GM21381 (cell line): Measurements from ENCODE around the gene MARCHF9.

Experiments
- ATAC-seq: cut with Tn5 transposase; IDR thresholded peaks from one replicate; pipeline ENCODE4 v1.9.1; 2021; ENCODE audit warnings: mild to moderate bottlenecking, moderate library complexity; ENCODE audit not compliant: unreplicated experiment

MARCHF9 gene

DNA sequence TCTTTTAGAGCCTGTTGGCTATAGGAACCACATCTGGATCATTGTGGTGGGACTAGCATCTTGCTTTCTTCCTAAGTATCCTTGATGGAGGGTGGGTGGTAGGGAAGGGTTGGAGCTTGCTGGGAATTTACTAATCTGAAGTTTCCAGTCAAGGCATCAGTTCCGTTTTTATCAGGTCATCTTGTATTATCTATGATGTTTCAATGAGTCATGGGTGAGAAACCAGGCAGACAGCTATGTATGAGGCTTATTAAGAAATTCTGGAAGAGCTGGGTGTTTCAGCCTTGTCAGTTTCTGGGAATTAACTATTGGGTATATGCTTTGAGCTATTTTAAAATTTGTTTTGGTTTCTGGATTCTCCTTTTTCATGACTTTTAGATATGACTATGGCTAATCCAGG is 39.0 kb downstream of the MARCHF9 start:
- ATAC-seq, result no peak

DNA sequence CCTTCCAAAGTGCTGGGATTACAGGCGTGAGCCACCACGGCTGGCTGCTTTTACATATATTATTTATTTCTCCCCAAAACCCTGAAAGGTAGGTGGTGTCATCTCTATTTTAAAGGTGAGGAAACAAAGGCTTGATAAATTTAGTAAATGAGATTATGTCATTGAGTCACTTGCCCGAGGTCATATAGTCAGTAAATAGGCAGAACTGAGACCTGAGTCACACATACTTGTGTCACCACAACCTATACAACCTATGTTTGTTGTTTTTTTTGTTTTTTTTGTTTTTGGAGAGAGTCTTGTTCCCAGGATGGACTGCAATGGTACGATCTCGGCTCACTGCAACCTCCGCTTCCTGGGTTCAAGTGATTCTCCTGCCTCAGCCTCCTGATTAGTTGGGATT is 40.5 kb downstream of the MARCHF9 start:
- no peak for ATAC-seq

DNA sequence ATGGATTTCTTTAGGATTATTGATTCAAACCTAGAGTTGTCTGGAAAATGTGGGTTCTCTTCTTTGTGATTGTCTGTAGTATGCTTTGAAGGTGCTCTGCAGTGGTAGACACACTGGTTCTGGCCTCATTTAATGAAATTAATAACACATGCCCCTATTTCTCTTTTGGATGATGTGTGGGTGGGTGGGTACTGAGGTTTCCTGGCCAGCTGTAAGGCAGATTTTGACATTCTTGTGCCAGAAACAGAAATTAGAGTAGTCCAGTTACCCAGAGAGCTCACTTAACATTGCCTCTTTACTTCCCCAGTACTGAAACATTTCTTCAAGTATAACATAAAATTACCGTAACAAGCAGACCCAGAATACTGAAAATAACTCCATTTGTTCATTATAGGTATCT is 42.1 kb downstream of the MARCHF9 start:
- ATAC-seq, result no peak

DNA sequence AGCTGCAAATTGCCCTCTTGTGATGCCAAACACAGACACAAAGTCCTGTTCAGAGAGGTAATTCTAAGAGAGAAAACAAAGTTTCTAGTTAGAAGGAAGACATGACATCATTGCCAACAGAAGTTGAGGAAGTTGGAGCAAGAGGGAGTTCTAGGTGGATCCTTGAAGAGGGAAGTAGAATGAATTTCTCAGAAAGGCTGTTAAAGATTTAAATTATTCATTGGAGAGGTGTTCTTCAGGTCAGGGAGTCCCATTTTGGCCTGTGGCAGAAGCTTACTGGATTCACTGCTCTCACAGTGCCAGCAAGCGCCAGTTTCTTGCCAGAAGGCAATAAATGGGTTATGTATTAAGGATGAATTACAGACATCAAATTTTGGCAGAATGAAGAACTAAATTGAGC is 43.0 kb downstream of the MARCHF9 start:
- no peak for ATAC-seq

DNA sequence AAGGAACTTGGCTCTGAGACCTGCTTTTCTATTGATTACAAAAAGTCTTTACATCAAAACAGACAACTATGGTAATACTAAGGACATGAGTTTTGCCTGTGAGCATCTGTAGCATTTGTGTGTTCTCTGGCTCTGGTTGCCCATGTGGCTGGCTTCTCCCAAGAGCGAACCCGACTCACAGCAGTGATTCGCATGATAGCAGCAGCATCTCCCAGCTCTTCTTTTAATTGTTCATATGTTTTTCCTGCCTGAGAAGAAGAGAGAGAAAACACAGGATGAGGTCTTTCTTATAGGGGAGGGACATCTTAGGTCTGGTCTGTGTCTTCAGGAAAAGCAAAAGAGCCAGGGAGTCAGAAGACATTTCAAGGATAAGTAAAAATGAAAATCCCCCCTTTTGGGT is 46.1 kb downstream of the MARCHF9 start:
- ATAC-seq, result no peak

DNA sequence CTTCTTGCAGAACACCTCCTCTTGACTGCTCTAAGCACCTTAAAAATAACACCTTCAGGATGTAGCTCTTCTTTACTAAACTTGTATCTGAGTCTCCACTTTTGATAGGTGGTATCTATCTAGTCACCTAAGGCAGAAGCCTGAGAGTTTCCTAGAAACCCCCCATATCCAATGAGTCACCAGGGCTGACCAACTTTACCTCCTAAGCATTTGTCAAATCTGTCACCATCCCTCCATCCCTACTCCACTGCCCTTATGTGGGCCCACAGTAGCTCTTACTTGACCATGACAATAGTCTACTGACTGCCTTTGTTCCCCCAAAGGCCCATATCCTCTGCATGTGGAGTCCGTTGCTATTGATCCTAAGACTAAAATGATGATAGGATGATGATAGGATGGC is 47.7 kb downstream of the MARCHF9 start:
- ATAC-seq, result no peak

DNA sequence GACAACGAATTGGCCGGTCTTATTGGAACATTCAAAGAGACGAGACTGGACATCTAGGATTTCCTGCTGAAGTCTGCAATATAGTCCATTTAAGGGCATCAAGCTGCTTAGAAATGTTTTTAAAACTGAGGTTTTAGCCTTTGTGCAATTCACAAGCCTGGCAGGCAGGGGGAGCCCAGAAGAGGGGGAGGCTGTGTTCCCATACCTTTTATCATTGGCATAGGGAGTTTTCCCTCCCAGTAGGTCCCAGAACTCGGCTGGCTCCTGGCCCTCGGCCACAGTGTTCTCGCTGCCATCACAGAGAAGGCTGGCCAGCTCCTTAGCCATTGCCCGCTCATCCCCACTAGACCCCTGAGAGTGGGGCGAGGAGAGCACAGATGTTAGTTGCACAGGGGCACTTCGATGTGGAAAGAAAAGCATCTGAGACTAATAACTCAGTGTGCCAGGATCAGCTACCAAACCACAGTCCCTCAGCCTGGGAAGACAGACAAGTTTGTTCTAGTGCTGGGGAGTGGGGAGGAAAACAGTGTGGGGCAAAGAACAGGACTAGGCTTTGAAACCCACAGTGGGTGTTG is 48.5 kb downstream of the MARCHF9 start:
- no peak for ATAC-seq

DNA sequence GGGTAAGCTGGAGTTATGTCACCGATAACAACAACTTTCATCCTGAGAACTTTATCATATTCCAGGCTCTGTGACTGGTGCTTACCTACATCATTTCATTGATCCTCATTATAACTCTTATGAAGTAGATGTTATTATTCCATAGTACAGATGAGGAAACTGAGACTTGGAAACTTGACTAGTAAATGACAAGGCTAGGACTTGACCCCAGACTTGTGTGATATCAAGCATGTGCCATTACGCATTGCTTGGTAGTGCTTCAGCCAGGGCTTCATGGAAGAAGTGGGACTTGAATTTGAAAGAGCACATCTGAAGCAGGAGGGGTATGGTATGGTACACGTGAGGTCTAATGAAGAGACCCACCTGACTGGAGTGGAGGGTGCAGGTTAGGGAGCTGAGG is 51.8 kb downstream of the MARCHF9 start:
- ATAC-seq, result no peak

DNA sequence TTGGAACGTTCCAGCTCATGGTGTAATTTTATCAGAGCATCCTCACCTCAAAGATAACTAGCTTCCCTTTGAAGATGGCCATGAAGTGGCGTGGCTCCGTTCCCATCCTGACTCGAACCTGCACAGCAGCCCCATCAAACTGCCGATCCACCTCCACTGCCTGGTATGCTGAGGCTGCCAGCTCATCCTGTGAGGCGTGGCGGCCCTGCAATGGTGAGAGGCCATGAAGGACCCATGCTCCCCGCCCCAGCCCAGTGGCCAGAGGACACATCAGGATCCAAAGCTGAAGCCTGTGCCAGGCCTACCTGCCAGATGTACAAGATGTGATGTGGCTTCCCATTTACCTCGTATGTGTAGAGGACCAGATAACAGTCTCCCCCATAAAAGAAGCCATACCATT is 52.4 kb downstream of the MARCHF9 start:
- no peak for ATAC-seq

DNA sequence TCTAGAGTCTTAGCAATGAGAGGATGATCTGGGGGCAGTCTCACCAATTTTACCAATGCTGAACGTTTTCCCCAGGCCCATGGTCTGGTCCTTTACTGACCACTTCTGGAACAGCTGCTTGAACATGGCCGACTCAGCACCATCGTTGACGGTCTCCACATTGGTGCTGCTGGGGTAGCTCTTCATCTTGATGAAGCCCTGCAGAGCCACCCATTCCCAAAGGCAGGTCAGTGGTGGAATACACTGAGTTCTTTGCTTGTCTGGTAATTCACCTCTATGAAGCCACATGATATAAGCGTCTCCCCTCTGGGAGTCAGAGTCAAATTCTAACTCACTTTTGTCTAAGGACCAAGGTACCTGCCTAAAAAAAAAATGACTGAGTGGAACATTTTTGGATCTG is 53.4 kb downstream of the MARCHF9 start:
- ATAC-seq, result no peak

DNA sequence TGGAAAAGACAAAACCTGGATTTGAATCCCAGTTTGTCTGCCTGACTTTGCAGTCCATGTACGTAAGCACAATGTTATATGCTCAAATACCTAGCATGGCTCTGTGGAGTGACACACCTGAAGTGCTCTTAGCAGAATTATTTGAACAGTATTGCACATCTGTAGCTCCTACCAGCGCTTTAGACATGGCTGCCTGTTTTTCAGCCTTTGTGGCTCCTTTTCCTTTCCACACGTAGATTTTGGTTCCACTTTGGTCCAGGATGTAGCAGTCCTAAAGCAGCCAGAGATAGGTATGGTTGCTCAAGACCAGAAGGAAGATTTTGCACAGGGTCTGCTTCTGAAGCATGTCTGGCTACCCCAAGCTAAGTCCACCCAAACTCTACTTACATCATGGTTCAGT is 54.5 kb downstream of the MARCHF9 start:
- no peak for ATAC-seq
